ENCODE results near the gene KIF6.

The KIF6 gene

GRCh38 chr6:39446909-39447308, 278.3 kb downstream of the KIF6 start:
- DNase-seq (ENCODE audit: low read depth in 2 of 2), result no peak

GRCh38 chr6:39445667-39446066, 279.5 kb downstream of the KIF6 start:
- no peak for TF ChIP-seq CTCF (IDR thresholded peaks at IDR 0.05; ENCODE audit: low read depth, low read length)
- no peak for DNase-seq (ENCODE audit: low read depth in 2 of 2)
- H3K4me3 ChIP-seq (replicated peaks in 1 of 2; ENCODE audit: low read depth in 2 of 2, low read length in 2 of 2), result no peak overlapping the region

More at GRCh38 chr6:39446909-39447308, 278.3 kb downstream of the KIF6 start:
- no peak overlapping the region for H3K4me3 ChIP-seq (replicated peaks in 1 of 2; ENCODE audit: low read depth in 2 of 2, low read length in 2 of 2)
- no peak for TF ChIP-seq CTCF (IDR thresholded peaks at IDR 0.05; ENCODE audit: low read depth, low read length)

- no peak for DNase-seq (ENCODE audit: low read depth in 2 of 2)
- no peak for TF ChIP-seq CTCF (IDR thresholded peaks at IDR 0.05; ENCODE audit: low read depth, low read length)
- H3K4me3 ChIP-seq (replicated peaks in 1 of 2; ENCODE audit: low read depth in 2 of 2, low read length in 2 of 2), result no peak overlapping the region
Measured at GRCh38 chr6:39444479-39445019, 280.7 kb downstream of the KIF6 start.

GRCh38 chr6:39441986-39442385, 283.2 kb downstream of the KIF6 start:
- no peak for DNase-seq (ENCODE audit: low read depth in 2 of 2)
- no peak overlapping the region for H3K4me3 ChIP-seq (replicated peaks in 1 of 2; ENCODE audit: low read depth in 2 of 2, low read length in 2 of 2)
- no peak for TF ChIP-seq CTCF (IDR thresholded peaks at IDR 0.05; ENCODE audit: low read depth, low read length)

- H3K4me3 ChIP-seq (replicated peaks in 1 of 2; ENCODE audit: low read depth in 2 of 2, low read length in 2 of 2), result no peak overlapping the region
- TF ChIP-seq CTCF (IDR thresholded peaks at IDR 0.05; ENCODE audit: low read depth, low read length), result no peak
- no peak for DNase-seq (ENCODE audit: low read depth in 2 of 2)
Measured at GRCh38 chr6:39441301-39441700, 283.9 kb downstream of the KIF6 start.

- DNase-seq (ENCODE audit: low read depth in 2 of 2), result peak in 1 of 2 donors; percentile 57
- no peak overlapping the region for H3K4me3 ChIP-seq (replicated peaks in 1 of 2; ENCODE audit: low read depth in 2 of 2, low read length in 2 of 2)
- no peak for TF ChIP-seq CTCF (IDR thresholded peaks at IDR 0.05; ENCODE audit: low read depth, low read length)
Measured at GRCh38 chr6:39440039-39440426, 285.2 kb downstream of the KIF6 start.

All from cardiac fibroblast (primary cell).